SK-N-SH (cell line): ENCODE data around the gene PRR20G.

Experiments used
- CTCF ChIP-seq: fragments of 200-600 bp; sonication (generic); IDR thresholded peaks from 2 replicates; pipeline ENCODE4 v1.6.1; 2017; ENCODE audit warnings: antibody characterized with exemption, mild to moderate bottlenecking, moderate library complexity
- JUND ChIP-seq: IDR thresholded peaks from 2 replicates; pipeline ENCODE4 v1.4.0; 2012

DNA sequence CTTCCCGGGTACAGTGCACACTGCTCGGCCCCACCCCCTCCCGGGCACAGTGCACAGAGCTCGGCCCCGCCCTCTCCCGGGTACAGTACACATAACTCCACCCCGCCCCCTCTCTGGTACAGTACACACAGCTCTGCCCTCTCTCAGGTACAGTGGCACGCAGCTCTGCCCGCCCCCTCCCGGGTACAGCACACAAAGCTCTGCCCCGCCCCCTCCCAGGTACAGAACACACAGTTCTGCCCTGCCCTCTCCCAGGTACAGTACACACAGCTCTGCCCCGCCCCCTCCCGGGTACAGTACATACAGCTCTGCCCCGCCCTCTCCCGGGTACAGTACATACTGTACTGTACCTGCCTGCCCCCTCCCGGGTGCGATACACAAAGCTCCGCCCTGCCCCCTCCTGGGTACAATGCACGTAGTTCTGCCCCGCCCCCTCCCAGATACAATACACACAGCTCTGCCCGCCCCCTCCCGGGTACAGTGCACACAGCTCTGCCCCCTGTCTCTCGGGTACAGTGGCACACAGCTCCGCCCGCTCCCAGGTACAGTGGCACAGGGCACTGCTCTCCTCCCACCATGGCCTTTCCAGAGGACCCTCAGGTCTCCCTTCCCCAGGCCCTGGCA, 16.4 kb upstream of the PRR20G start:
- TF ChIP-seq CTCF (no peak), JUND (no peak)
